ENCODE measurements around the gene CHGA. TPM values are rescaled to one million over a fixed set of nuclear protein-coding genes. Genes with fewer than 3 reads are reported as not detected.

The CHGA gene
- total and polyA plus RNA-seq, 4 donors = 0.05 TPM; not detected in 3

- TF ChIP-seq CTCF (IDR thresholded peaks at IDR 0.05; ENCODE audit: low read depth, low read length, missing input control) (no peak), ATF3 (IDR thresholded peaks at IDR 0.05) (no peak), NR2F2 (IDR thresholded peaks at IDR 0.05) (no peak), YY1 (IDR thresholded peaks at IDR 0.05) (no peak), GABPA (IDR thresholded peaks at IDR 0.05 in 1 of 2, conservative IDR thresholded peaks at IDR 0.05 in 1 of 2) (no peak), EGR1 (IDR thresholded peaks at IDR 0.05; ENCODE audit: low read depth in 2 of 2) (no peak), SP1 (IDR thresholded peaks at IDR 0.05) (no peak)
Observed at GRCh38 chr14:92888896-92889295, 34.1 kb upstream of the CHGA start (continued).

GRCh38 chr14:92890830-92891588, 31.9 kb upstream of the CHGA start:
- no peak overlapping the region for H3K27ac ChIP-seq (ENCODE audit: low read depth in 1 of 2, low read length in 2 of 2)
- no peaks in the 10 kb centered on the region for H3K36me3 ChIP-seq (ENCODE audit: control insufficient read depth in 4 of 4, insufficient read depth in 3 of 4, low read depth in 1 of 4, low read length in 3 of 4)
- H3K27me3 ChIP-seq (ENCODE audit: control insufficient read depth in 4 of 4, insufficient read depth in 4 of 4, low read length in 3 of 4) = no peaks in the 10 kb centered on the region
- H3K4me1 ChIP-seq (ENCODE audit: control insufficient read depth in 4 of 4, insufficient read depth in 4 of 4, low read length in 3 of 4) = no peaks in the 10 kb centered on the region
- no peak for DNase-seq (ENCODE audit: low spot score)
- no peak overlapping the region for H3K9ac ChIP-seq (ENCODE audit: low read depth in 1 of 2, low read length in 2 of 2)
- no peak overlapping the region for H3K4me3 ChIP-seq (ENCODE audit: low read depth in 1 of 3, low read length in 3 of 3)
- no peak for TF ChIP-seq RXRA (IDR thresholded peaks at IDR 0.05)
- no peak for TF ChIP-seq JUND (IDR thresholded peaks at IDR 0.05)
- no peak for TF ChIP-seq FOXA1 (IDR thresholded peaks at IDR 0.05)
- 58% methylated on average over 7 of the region's 7 CpGs for WGBS
- peaks cover 3 to 5% (median 4%) of the 10 kb centered on the region in 4 donors for H3K9me3 ChIP-seq (ENCODE audit: control insufficient read depth in 4 of 4, low read length in 3 of 4)

GRCh38 chr14:92892589-92892988, 30.4 kb upstream of the CHGA start:
- no peak overlapping the region for H3K9ac ChIP-seq (ENCODE audit: low read depth in 1 of 2, low read length in 2 of 2)
- H3K27ac ChIP-seq (ENCODE audit: low read depth in 1 of 2, low read length in 2 of 2) = no peak overlapping the region
- H3K9me3 ChIP-seq (ENCODE audit: control insufficient read depth in 4 of 4, low read length in 3 of 4) = peaks cover 3 to 5% (median 4%) of the 10 kb centered on the region in 4 donors
- no peaks in the 10 kb centered on the region for H3K27me3 ChIP-seq (ENCODE audit: control insufficient read depth in 4 of 4, insufficient read depth in 4 of 4, low read length in 3 of 4)
- no peaks in the 10 kb centered on the region for H3K36me3 ChIP-seq (ENCODE audit: control insufficient read depth in 4 of 4, insufficient read depth in 3 of 4, low read depth in 1 of 4, low read length in 3 of 4)
- DNase-seq (ENCODE audit: low spot score) = no peak
- H3K4me3 ChIP-seq (ENCODE audit: low read depth in 1 of 3, low read length in 3 of 3) = no peak overlapping the region
- TF ChIP-seq FOXA2 (IDR thresholded peaks at IDR 0.05) (no peak), EGR1 (IDR thresholded peaks at IDR 0.05; ENCODE audit: low read depth in 2 of 2) (no peak), CTCF (IDR thresholded peaks at IDR 0.05; ENCODE audit: low read depth, low read length, missing input control) (no peak), JUND (IDR thresholded peaks at IDR 0.05) (no peak), MAX (IDR thresholded peaks at IDR 0.05) (no peak), TAF1 (conservative IDR thresholded peaks at IDR 0.05) (no peak), REST (IDR thresholded peaks at IDR 0.05) (no peak), ZBTB33 (IDR thresholded peaks at IDR 0.05) (no peak), YY1 (IDR thresholded peaks at IDR 0.05) (no peak), HNF4A (conservative IDR thresholded peaks at IDR 0.05) (no peak), FOXA1 (IDR thresholded peaks at IDR 0.05) (no peak), ATF3 (IDR thresholded peaks at IDR 0.05) (no peak), RXRA (IDR thresholded peaks at IDR 0.05) (no peak), HNF4G (IDR thresholded peaks at IDR 0.05) (no peak), NR2F2 (IDR thresholded peaks at IDR 0.05) (no peak)
- no peaks in the 10 kb centered on the region for H3K4me1 ChIP-seq (ENCODE audit: control insufficient read depth in 4 of 4, insufficient read depth in 4 of 4, low read length in 3 of 4)

All from liver (tissue), 9 donors.